ENCODE measurements around the gene SLC43A3. TPM values are rescaled to one million over a fixed set of nuclear protein-coding genes. Genes with fewer than 3 reads are reported as not detected.

The SLC43A3 gene
- total RNA-seq, 1 experiment from 2014 or later = 21.4 TPM

- no peak overlapping the region for H3K27ac Mint-ChIP-seq
- no peak overlapping the region; a peak in 2 of 5 replicates for H3K4me3 Mint-ChIP-seq
- no peak overlapping the region for H3K9ac ChIP-seq (ENCODE audit: extremely low read depth, insufficient read length, low read length)
These were observed 2.7 kb downstream of the SLC43A3 start for GRCh38 chr11:57424137-57424791.

More at GRCh38 chr11:57424137-57424791, 2.7 kb downstream of the SLC43A3 start:
- Histone ChIP-seq H3K14ac (ENCODE audit: insufficient read depth, low read length) (no peak overlapping the region), H4K8ac (replicated peaks; ENCODE audit: insufficient read length, low read depth, low read length) (no peak overlapping the region), H2BK20ac (ENCODE audit: low read depth, low read length, poor library complexity, severe bottlenecking) (no peak overlapping the region), H2BK15ac (ENCODE audit: low read depth, low read length) (no peak overlapping the region), H2AK5ac (ENCODE audit: insufficient read length, low read length) (no peak overlapping the region), H3K23me2 (ENCODE audit: insufficient read length, low read depth, low read length, poor library complexity, severe bottlenecking) (peaks cover 6% of the 10 kb centered on the region), H3K23ac (ENCODE audit: insufficient read length, low read depth, low read length) (no peak overlapping the region), H4K91ac (ENCODE audit: insufficient read length, low read depth, low read length) (no peak overlapping the region), H3K27ac (ENCODE audit: insufficient read length, low read depth, low read length) (no peak overlapping the region), H3K9me3 (ENCODE audit: control insufficient read depth, low read depth, low read length) (no peaks in the 10 kb centered on the region), H2BK12ac (ENCODE audit: insufficient read length, low read depth, low read length) (no peak overlapping the region), H2BK5ac (ENCODE audit: insufficient read length, low read length) (no peak overlapping the region), H3K4me1 (ENCODE audit: insufficient read depth, low read length) (peaks cover 2% of the 10 kb centered on the region; the same call in 1 of the 2 replicates), H3K27me3 (ENCODE audit: insufficient read depth, low read length) (no peaks in the 10 kb centered on the region; the same call in 1 of the 2 replicates), H4K20me1 (ENCODE audit: control insufficient read depth, insufficient read depth, insufficient read length) (no peaks in the 10 kb centered on the region), H2AFZ (ENCODE audit: low read length) (no peak overlapping the region), H3K4ac (ENCODE audit: low read depth, low read length) (no peak overlapping the region), H3K4me2 (ENCODE audit: insufficient read depth, insufficient read length, low read length) (no peak overlapping the region), H4K5ac (ENCODE audit: insufficient read length, low read depth, low read length) (no peak overlapping the region), H2BK120ac (ENCODE audit: low read depth, low read length, poor library complexity, severe bottlenecking) (no peak overlapping the region), H3K18ac (ENCODE audit: insufficient read length, low read depth, low read length) (no peak overlapping the region), H3K56ac (ENCODE audit: insufficient read length, low read depth, low read length) (no peak overlapping the region), H3T11ph (ENCODE audit: low read length) (no peak overlapping the region), H3K79me1 (ENCODE audit: insufficient read depth, low read depth, low read length, poor library complexity, severe bottlenecking) (no peaks in the 10 kb centered on the region), H3K79me2 (ENCODE audit: insufficient read depth, low read length) (no peaks in the 10 kb centered on the region)
- peaks cover 34% of the 10 kb centered on the region for H3K27me3 Mint-ChIP-seq (ENCODE audit: low read depth)
- no peaks in the 10 kb centered on the region for H3K9me3 Mint-ChIP-seq
- TF ChIP-seq CTCF (conservative IDR thresholded peaks at IDR 0.05) = no peak
- no CpG with 5 or more reads among the region's 9 CpGs for WGBS (ENCODE audit: extremely low coverage, insufficient read length, low lambda C conversion rate)
- peaks cover 23 to 32% of the 10 kb centered on the region in 2 experiments for H3K4me1 Mint-ChIP-seq
- no peak for DNase-seq
- H3K36me3 Mint-ChIP-seq (ENCODE audit: insufficient read depth in 1 of 3, low read depth in 3 of 3) = peaks cover 11 to 23% (median 21%) of the 10 kb centered on the region in 3 experiments

Data from H9 (cell line).